Bronchial smooth muscle cell (primary cell): Measurements from ENCODE around the gene DNAH17. TPM values are rescaled to one million over a fixed set of nuclear protein-coding genes. Genes with fewer than 3 reads are reported as not detected.

Experiments
- total RNA-seq: library from RNA; depleted of rRNA; stranded (reverse); fragments of >200 nt; gene quantifications from 2 replicates; pipeline ENCODE4 v1.2.1, GENCODE V29; 2014

Gene DNAH17, protein sequence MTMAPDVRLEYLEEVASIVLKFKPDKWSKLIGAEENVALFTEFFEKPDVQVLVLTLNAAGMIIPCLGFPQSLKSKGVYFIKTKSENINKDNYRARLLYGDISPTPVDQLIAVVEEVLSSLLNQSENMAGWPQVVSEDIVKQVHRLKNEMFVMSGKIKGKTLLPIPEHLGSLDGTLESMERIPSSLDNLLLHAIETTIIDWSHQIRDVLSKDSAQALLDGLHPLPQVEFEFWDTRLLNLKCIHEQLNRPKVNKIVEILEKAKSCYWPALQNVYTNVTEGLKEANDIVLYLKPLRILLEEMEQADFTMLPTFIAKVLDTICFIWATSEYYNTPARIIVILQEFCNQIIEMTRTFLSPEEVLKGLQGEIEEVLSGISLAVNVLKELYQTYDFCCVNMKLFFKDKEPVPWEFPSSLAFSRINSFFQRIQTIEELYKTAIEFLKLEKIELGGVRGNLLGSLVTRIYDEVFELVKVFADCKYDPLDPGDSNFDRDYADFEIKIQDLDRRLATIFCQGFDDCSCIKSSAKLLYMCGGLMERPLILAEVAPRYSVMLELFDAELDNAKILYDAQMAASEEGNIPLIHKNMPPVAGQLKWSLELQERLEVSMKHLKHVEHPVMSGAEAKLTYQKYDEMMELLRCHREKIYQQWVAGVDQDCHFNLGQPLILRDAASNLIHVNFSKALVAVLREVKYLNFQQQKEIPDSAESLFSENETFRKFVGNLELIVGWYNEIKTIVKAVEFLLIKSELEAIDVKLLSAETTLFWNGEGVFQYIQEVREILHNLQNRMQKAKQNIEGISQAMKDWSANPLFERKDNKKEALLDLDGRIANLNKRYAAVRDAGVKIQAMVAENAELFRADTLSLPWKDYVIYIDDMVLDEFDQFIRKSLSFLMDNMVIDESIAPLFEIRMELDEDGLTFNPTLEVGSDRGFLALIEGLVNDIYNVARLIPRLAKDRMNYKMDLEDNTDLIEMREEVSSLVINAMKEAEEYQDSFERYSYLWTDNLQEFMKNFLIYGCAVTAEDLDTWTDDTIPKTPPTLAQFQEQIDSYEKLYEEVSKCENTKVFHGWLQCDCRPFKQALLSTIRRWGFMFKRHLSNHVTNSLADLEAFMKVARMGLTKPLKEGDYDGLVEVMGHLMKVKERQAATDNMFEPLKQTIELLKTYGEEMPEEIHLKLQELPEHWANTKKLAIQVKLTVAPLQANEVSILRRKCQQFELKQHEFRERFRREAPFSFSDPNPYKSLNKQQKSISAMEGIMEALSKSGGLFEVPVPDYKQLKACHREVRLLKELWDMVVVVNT (N-terminal part only)
- under 0.01 TPM in 1 of 2 replicates, not detected in the other for total RNA-seq

DNA sequence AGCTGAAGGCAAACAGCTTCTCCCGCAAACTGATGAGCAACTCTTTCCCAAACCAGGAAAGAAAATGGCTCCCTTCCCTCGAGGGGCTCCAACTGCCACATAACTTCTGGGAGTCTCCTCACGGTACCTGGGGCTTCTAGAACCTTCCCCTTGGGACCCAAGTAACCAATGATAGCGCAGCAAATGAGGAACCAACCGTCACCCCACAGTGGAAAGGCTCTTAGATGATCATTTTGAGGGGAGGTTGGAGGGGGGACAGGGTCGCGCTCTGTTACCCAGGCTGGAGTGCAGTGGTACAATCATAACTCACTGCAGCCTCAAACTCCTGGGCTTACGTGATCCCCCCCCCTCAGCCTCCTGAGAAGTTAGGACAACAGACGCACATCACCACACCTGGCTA, at the start of gene DNAH17:
DNAH17 (minus strand) TSS at position 101 of the 400 bp plus-strand sequence. CDS start 2,339 bp downstream, outside the sequence.

DNA sequence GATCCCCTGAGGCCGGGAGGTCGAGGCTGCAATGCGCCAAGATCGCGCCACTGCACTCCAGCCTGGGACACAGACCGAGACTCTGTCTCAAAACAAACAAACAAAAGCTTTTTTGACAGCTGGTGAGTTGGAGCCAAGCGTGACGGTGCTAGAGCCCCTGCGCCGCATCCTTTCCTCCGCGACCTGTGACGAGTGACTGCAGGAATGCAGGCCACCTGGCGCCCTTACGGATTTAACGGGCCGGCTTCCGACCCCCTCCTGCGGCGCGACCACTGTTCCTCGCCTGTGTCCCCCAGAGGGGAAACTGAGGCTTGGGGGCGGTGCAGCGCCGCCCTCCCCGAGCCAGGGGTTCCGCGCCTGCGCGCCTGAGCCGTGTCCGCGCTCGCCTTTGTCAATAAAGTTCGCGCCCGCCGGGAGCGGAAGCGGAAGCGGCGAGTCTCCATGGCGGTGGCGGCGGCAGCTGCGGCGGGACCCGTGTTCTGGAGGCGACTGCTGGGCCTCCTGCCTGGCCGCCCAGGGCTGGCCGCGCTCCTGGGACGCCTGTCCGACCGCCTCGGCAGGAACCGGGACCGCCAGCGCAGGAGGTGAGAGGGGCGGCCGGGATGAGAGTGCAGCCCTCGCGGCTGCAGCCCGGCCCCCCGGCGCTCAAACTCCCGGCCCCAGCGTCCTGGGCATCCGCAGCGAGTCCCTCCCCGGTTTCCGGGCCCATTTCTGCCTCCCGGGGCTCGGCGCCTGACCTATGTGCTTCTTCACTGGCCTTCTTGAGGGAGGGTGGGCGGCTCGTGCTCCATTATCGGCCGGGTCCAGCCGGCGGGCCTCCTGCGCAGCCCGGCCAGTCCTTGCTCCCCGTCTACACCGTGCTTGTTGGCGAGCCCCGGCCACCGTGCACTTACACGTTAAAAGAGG, 198.7 kb downstream of the DNAH17 start, which contains the start of gene PGS1:
PGS1 (plus strand) TSS at position 425 of the 906 bp plus-strand sequence; CDS start at position 442, 17 bp downstream.

Other genes starting within 250 kb of the DNAH17 start
- gene SOCS3, start 217.3 kb downstream of the DNAH17 start, total RNA-seq = 51.7 and 62.7 TPM in 2 replicates
- gene PGS1, start 198.7 kb downstream of the DNAH17 start, total RNA-seq = 26.0 and 36.1 TPM in 2 replicates
- gene CYTH1, start 204.9 kb upstream of the DNAH17 start, total RNA-seq = 11.2 and 12.0 TPM in 2 replicates